Measurements from ENCODE around the gene DRP2.

DNA sequence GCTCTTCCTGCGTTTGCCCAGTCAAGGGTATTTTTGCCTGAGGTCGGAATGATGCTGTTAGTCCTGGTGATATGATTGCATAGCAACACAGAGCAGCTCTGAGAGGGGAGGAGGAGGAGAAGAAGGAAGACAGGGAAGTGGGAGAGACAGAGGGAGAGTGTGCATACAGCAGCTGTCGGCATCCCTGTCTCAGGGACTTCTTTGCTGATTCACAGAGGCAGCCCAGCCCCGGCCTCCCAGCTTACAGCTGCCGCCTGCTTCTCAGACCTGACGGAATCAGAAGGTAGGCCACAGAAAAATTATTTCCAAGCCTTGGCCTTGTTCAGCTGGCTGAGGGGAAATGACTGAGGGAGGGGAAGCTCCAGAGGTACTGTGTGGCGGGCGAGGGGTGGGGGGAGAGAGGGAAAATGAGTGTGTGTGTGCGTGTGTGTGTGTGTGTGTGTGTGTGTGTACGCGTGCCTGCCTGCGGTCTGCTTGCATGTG lies 319 bp downstream of the DRP2 start:
- TF ChIP-seq, protein P1, sequence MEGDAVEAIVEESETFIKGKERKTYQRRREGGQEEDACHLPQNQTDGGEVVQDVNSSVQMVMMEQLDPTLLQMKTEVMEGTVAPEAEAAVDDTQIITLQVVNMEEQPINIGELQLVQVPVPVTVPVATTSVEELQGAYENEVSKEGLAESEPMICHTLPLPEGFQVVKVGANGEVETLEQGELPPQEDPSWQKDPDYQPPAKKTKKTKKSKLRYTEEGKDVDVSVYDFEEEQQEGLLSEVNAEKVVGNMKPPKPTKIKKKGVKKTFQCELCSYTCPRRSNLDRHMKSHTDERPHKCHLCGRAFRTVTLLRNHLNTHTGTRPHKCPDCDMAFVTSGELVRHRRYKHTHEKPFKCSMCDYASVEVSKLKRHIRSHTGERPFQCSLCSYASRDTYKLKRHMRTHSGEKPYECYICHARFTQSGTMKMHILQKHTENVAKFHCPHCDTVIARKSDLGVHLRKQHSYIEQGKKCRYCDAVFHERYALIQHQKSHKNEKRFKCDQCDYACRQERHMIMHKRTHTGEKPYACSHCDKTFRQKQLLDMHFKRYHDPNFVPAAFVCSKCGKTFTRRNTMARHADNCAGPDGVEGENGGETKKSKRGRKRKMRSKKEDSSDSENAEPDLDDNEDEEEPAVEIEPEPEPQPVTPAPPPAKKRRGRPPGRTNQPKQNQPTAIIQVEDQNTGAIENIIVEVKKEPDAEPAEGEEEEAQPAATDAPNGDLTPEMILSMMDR (IDR thresholded peaks at IDR 0.05 in 8 of 11, conservative IDR thresholded peaks at IDR 0.05 in 3 of 11): no peak
- TF ChIP-seq POLR2A (IDR thresholded peaks at IDR 0.05) (no peak), POLR2AphosphoS5 (IDR thresholded peaks at IDR 0.05) (no peak)

All from spleen (tissue), 7 donors.